ENCODE results near the gene NUPR1.
"Not testable (repeated sequence)": the region's sequence is repeated elsewhere in the genome, so short reads cannot be mapped to it uniquely, and the experiment has no call there.

DNA sequence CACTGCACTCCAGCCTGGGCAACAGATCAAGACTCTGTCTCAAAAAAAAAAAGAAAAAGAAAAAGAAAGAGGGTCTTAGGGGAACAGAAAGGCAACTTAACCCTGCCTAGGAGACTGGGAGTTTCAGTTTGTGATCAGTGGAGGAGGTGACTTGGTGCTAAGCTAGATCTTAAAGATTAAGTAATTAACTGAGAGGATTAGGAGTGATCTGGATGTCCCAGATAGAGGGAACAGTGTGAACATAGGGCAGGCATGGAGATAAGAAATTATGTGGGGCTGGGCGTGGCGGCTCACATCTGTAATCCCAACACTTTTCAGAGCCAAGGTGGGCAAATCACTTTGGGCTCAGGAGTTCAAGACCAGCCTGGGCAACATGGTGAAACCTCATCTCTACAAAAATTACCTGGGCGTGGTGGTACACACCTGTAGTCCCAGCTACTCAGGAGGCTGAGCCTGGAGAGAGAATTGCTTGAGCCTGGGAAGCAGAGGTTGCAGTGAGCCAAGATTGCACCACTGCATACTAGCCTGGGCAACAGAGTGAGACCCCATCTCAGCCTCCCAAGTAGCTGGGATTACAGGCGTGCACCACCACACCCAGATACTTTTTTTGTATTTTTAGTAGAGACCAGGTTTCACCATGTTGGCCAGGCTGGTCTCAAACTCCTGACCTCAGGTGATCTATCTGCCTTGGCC is 27.6 kb upstream of the NUPR1 start:
- TF ChIP-seq ZNF70 (CRISPR knock-in tag; IDR thresholded peaks at IDR 0.05); TCF4 (CRISPR knock-in tag; IDR thresholded peaks at IDR 0.05; ENCODE audit: borderline replicate concordance); ZC3H10 (CRISPR knock-in tag; IDR thresholded peaks at IDR 0.05): not testable (repeated sequence)

Measured in SK-N-SH treated with all-trans-retinoic acid at 6 μM for 48 hours (cell line).